DND-41 (cell line): ENCODE data around the gene ALKBH8.

Experiments used
- ATAC-seq: fragments of 200-7000 bp; cut with Tn5 transposase; 3 replicates; pipeline ENCODE4 v1.9.1; 2021; ENCODE audit warnings: low read depth; ENCODE audit not compliant: insufficient read depth
- DNase-seq: peaks from one replicate; pipeline ENCODE4 v3.0.0-alpha.2; 2020
- H2AFZ ChIP-seq: 2 replicates; pipeline ENCODE4 v1.6.0; 2012; ENCODE audit warnings: low read depth, low read length
- H3K27ac ChIP-seq: 2 replicates; pipeline ENCODE4 v1.5.1; 2012; ENCODE audit warnings: low read length, inconsistent platforms
- H3K27me3 ChIP-seq: fragments of 200-600 bp; sonication (generic); 2 replicates; pipeline ENCODE4 v1.6.0; 2012; ENCODE audit warnings: low read length, mild to moderate bottlenecking, inconsistent platforms; ENCODE audit not compliant: insufficient read depth, poor library complexity
- H3K36me3 ChIP-seq: 2 replicates; pipeline ENCODE4 v1.5.1; 2012; ENCODE audit warnings: low read length, inconsistent platforms; ENCODE audit not compliant: insufficient read depth
- H3K4me1 ChIP-seq: 2 replicates; pipeline ENCODE4 v1.5.1; 2012; ENCODE audit warnings: mild to moderate bottlenecking, low read length; ENCODE audit not compliant: insufficient read depth
- H3K4me2 ChIP-seq: 2 replicates; pipeline ENCODE4 v1.6.0; 2012; ENCODE audit warnings: mild to moderate bottlenecking, moderate library complexity, low read length, inconsistent platforms; ENCODE audit not compliant: insufficient read depth
- H3K4me3 ChIP-seq, 2 experiments: fragments of 200-600 bp in 1 of 2; shearing (Covaris generic) in 1 of 2; 2 replicates each; pipeline ENCODE4 v1.5.1; 2012 to 2016; ENCODE audit warnings: inconsistent platforms in 2 of 2, low read length in 2 of 2, mild to moderate bottlenecking in 2 of 2, low read depth in 1 of 2, moderate library complexity in 1 of 2
- H3K79me2 ChIP-seq: 2 replicates; pipeline ENCODE4 v1.6.0; 2012; ENCODE audit warnings: low read length, inconsistent platforms; ENCODE audit not compliant: insufficient read depth
- H3K9ac ChIP-seq: 2 replicates; pipeline ENCODE4 v1.6.0; 2012; ENCODE audit warnings: low read depth, mild to moderate bottlenecking, inconsistent platforms, low read length, moderate library complexity
- H3K9me3 ChIP-seq: 2 replicates; pipeline ENCODE4 v1.5.1; 2012; ENCODE audit warnings: low read length, moderate library complexity, mild to moderate bottlenecking, inconsistent platforms; ENCODE audit not compliant: insufficient read depth, severe bottlenecking
- H4K20me1 ChIP-seq: 2 replicates; pipeline ENCODE4 v1.6.0; 2012; ENCODE audit warnings: low read length; ENCODE audit not compliant: insufficient read depth
- CTCF ChIP-seq: IDR thresholded peaks from 2 replicates; pipeline ENCODE4 v1.5.1; 2012; ENCODE audit warnings: borderline replicate concordance, low read length, moderate library complexity, mild to moderate bottlenecking; ENCODE audit not compliant: poor library complexity, severe bottlenecking; ENCODE audit errors: extremely low read depth
- EZH2 ChIP-seq: IDR thresholded peaks from 3 replicates; pipeline ENCODE4 v1.6.1; 2012; ENCODE audit warnings: borderline replicate concordance, low read depth, mild to moderate bottlenecking, moderate library complexity, low read length, inconsistent platforms; ENCODE audit not compliant: severe bottlenecking

Gene ALKBH8

GRCh38 chr11:107494055-107494454 is 71.5 kb downstream of the ALKBH8 start:
- no peaks in the 10 kb centered on the region for H3K27me3 ChIP-seq
- no peaks in the 10 kb centered on the region for H3K4me1 ChIP-seq
- no peak overlapping the region for H3K4me3 ChIP-seq
- H3K9ac ChIP-seq: no peak overlapping the region
- H3K36me3 ChIP-seq: no peaks in the 10 kb centered on the region
- DNase-seq (no peak), ATAC-seq (no peak)
- H4K20me1 ChIP-seq: no peaks in the 10 kb centered on the region
- TF ChIP-seq EZH2: no peak
- TF ChIP-seq CTCF: no peak
- H2AFZ ChIP-seq: no peak overlapping the region
- no peaks in the 10 kb centered on the region for H3K79me2 ChIP-seq
- no peak overlapping the region for H3K27ac ChIP-seq
- no peak overlapping the region for H3K4me2 ChIP-seq
- no peaks in the 10 kb centered on the region for H3K9me3 ChIP-seq

- TF ChIP-seq CTCF: no peak
- TF ChIP-seq EZH2: no peak
- no peaks in the 10 kb centered on the region for H3K9me3 ChIP-seq
- DNase-seq (no peak), ATAC-seq (no peak)
- H2AFZ ChIP-seq: no peak overlapping the region
- no peaks in the 10 kb centered on the region for H3K4me1 ChIP-seq
- no peaks in the 10 kb centered on the region for H3K27me3 ChIP-seq
- no peak overlapping the region for H3K4me2 ChIP-seq
- no peak overlapping the region for H3K9ac ChIP-seq
- H3K27ac ChIP-seq: no peak overlapping the region
- H3K36me3 ChIP-seq: no peaks in the 10 kb centered on the region
- H3K4me3 ChIP-seq: no peak overlapping the region
- H4K20me1 ChIP-seq: no peaks in the 10 kb centered on the region
- no peaks in the 10 kb centered on the region for H3K79me2 ChIP-seq
Measured at GRCh38 chr11:107493117-107493516, 72.4 kb downstream of the ALKBH8 start.

GRCh38 chr11:107490836-107491235 is 74.7 kb downstream of the ALKBH8 start:
- no peak overlapping the region for H3K4me2 ChIP-seq
- no peak overlapping the region for H3K27ac ChIP-seq
- ATAC-seq: no peak
- no peak for DNase-seq
- H3K4me3 ChIP-seq: no peak overlapping the region
- H3K27me3 ChIP-seq: no peaks in the 10 kb centered on the region
- H4K20me1 ChIP-seq: no peaks in the 10 kb centered on the region
- H3K9ac ChIP-seq: no peak overlapping the region
- no peaks in the 10 kb centered on the region for H3K4me1 ChIP-seq
- TF ChIP-seq EZH2 (no peak), CTCF (no peak)
- H2AFZ ChIP-seq: no peak overlapping the region
- H3K79me2 ChIP-seq: no peaks in the 10 kb centered on the region
- H3K36me3 ChIP-seq: no peaks in the 10 kb centered on the region
- no peaks in the 10 kb centered on the region for H3K9me3 ChIP-seq

- DNase-seq (no peak), ATAC-seq (no peak)
- Histone ChIP-seq H3K36me3 (no peaks in the 10 kb centered on the region), H3K4me1 (no peaks in the 10 kb centered on the region), H4K20me1 (no peaks in the 10 kb centered on the region), H2AFZ (no peak overlapping the region), H3K79me2 (no peaks in the 10 kb centered on the region), H3K9me3 (no peaks in the 10 kb centered on the region), H3K4me3 (no peak overlapping the region), H3K9ac (no peak overlapping the region), H3K4me2 (no peak overlapping the region), H3K27ac (no peak overlapping the region), H3K27me3 (no peaks in the 10 kb centered on the region)
- TF ChIP-seq EZH2 (no peak), CTCF (no peak)
Measured at GRCh38 chr11:107482234-107482633, 83.3 kb downstream of the ALKBH8 start.
